ES-I3 (cell line): Measurements from ENCODE around the gene BICD1.

Experiments used
- H3K36me3 ChIP-seq: 2 replicates; pipeline ENCODE4 v1.6.1; 2013; ENCODE audit warnings: mild to moderate bottlenecking, low read length, control low read depth, moderate library complexity; ENCODE audit not compliant: insufficient read depth
- H3K4me1 ChIP-seq: 2 replicates; pipeline ENCODE4 v1.6.1; 2013; ENCODE audit warnings: mild to moderate bottlenecking, control low read depth, low read length; ENCODE audit not compliant: insufficient read depth
- H3K9ac ChIP-seq: 2 replicates; pipeline ENCODE4 v1.6.1; 2013; ENCODE audit warnings: low read depth, mild to moderate bottlenecking, low read length, moderate library complexity
- H3K9me3 ChIP-seq: 2 replicates; pipeline ENCODE4 v1.6.1; 2013; ENCODE audit warnings: mild to moderate bottlenecking, low read length, moderate library complexity; ENCODE audit not compliant: control insufficient read depth, insufficient read depth

BICD1 gene

DNA sequence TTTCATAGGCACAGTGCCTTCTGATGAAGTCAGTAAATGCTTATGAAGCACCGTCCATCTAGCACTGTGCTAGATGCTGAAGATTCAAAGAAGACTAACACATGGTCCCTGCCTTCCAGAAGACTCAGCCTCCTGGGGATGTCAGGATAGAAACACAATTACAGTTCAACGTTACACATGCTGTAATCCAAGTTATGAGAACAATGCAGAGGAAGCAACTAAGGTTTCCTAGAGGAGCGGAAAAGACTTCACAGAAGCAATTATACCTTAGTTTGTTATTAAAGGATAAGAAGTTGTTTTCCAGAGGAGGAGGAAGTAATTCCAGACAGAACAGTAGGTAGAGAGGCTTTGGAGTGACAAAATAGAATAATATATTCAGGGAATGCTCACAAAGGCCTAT lies 225.8 kb downstream of the BICD1 start:
- Histone ChIP-seq H3K9ac (no peak overlapping the region), H3K9me3 (no peaks in the 10 kb centered on the region), H3K4me1 (no peaks in the 10 kb centered on the region; the same call in 1 of the 2 replicates), H3K36me3 (peaks cover 17% of the 10 kb centered on the region)

DNA sequence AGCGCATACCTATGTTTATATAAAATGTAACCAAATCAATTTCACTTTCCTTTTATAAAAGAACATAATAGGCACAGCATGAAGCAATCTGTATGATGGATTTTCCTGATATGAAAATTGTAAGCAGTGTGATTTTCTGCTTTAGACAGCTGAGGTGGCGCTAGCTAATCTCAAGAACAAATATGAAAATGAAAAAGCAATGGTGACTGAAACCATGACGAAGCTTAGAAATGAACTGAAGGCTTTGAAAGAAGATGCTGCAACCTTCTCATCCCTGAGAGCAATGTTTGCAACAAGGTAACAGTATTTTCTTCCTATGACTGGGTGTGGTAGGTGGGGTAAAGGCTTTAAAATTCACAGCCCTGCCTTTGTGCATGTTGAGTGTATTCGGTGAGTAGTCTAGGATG lies 227.7 kb downstream of the BICD1 start:
- peaks cover 9% of the 10 kb centered on the region for H3K36me3 ChIP-seq
- H3K9me3 ChIP-seq: no peaks in the 10 kb centered on the region
- H3K9ac ChIP-seq: no peak overlapping the region
- no peaks in the 10 kb centered on the region; the same call in 1 of the 2 replicates for H3K4me1 ChIP-seq

DNA sequence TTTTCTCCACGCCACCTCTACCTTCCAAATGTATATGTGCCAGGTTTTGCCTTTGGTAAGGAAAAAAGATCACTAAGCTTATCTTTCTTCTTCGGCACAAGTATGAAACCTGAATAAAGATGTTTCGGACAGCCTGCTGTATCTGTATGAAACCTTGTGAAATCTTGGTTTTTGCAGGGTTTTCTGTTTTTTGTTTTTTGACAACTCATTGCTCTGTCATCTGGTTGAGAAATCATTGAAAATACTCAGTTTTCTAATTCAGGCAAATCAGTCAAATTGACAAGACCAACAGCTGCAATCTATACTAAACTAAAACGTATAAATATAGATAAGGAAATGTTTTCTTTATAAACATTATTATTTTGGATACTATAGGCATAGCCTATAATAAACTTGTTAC lies 229.6 kb downstream of the BICD1 start:
- no peaks in the 10 kb centered on the region for H3K9me3 ChIP-seq
- H3K4me1 ChIP-seq: no peaks in the 10 kb centered on the region; the same call in 1 of the 2 replicates
- peaks cover 9% of the 10 kb centered on the region for H3K36me3 ChIP-seq
- no peak overlapping the region for H3K9ac ChIP-seq

DNA sequence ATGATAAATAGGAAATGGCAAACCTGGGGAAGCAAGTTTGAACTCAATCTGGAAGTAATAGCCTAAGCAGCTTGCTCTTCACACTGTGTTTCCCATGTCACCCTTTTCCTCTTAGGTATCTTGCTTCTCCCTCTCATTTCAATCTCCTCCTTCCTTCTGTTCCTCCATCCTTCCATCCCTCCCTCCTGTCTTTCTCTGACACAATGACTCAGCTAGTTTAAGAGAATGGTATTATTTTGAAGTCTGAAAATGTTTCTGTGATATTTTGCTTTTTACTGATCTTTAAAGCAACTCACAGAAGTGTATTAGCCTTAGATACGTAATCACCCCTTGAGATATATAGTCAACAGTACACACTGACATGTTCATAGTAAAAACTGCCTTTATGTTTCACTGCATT lies 236.8 kb downstream of the BICD1 start:
- Histone ChIP-seq H3K9me3 (no peaks in the 10 kb centered on the region), H3K9ac (no peak overlapping the region), H3K36me3 (no peaks in the 10 kb centered on the region), H3K4me1 (no peaks in the 10 kb centered on the region)

DNA sequence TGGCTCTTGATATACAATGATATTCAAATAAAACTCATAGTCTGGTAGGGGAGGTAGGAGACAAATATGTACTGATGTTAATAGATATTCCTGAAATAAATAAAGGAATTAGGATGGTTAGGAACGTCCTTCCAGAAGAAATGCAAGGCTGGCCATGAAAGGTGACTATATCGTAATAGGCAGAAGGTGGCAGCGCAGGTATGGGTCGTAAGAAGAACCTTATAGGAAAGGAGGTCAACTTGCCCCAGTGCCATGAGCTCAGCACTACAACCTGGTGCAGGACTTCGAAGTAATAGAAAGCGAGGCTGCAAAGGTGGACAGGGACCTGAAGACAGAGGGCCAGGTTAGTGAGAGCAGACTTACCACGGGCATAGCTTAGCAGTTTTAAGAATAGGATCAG lies 237.4 kb downstream of the BICD1 start:
- no peak overlapping the region for H3K9ac ChIP-seq
- H3K36me3 ChIP-seq: no peaks in the 10 kb centered on the region
- no peaks in the 10 kb centered on the region for H3K9me3 ChIP-seq
- H3K4me1 ChIP-seq: no peaks in the 10 kb centered on the region

DNA sequence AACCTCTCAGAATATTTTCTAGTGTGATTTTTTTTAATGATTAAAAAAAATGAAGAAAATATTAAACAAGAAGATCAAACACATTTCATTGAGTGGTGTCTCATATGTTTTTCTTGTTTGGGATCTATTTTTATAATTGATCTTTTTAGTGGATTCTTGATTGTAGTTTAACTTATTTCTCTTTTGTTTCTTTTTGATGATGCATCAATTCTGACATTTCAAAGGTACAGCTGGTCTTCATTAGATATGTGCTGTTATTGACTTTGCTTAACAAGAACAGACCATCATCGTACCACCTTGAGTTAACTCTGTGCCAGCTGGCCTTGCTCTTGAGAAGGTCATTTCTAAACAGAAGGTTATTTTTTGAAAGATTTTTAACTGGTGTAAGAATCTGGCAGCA lies 246.9 kb downstream of the BICD1 start:
- H3K36me3 ChIP-seq: no peaks in the 10 kb centered on the region
- no peaks in the 10 kb centered on the region for H3K4me1 ChIP-seq
- H3K9ac ChIP-seq: no peak overlapping the region
- no peaks in the 10 kb centered on the region for H3K9me3 ChIP-seq

DNA sequence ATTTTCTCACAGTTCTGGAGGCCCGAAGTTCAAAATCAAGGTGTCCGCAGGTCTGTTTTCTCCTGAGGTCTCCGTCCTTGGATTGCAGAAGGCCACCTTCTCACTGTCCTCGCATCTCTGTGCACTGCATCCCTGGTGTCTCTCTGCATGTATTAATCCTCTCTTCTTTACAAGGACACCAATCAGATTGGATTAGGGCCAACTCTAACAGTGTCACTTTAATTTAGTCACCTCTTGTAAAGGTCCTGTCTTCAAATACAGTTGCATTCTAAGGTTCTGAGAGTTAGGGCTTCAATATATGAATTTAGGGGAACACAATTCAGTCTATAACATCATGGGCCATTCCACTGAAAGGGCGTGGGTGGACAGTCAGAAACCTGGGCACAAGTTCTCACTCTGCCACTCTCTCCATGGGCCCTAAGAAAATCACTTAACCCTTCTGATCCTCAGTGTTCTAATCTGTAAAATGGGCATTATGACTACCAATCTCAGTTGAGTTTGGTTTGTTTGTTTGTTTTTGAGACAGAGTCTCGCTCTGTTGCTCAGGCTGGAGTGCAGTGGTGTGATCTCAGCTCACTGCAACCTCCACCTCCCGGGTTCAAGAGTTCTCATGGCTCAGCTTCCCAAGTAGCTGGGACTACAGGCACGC lies 251.1 kb downstream of the BICD1 start:
- Histone ChIP-seq H3K9me3 (no peaks in the 10 kb centered on the region), H3K9ac (no peak overlapping the region), H3K4me1 (peaks cover 3% of the 10 kb centered on the region), H3K36me3 (no peaks in the 10 kb centered on the region)

DNA sequence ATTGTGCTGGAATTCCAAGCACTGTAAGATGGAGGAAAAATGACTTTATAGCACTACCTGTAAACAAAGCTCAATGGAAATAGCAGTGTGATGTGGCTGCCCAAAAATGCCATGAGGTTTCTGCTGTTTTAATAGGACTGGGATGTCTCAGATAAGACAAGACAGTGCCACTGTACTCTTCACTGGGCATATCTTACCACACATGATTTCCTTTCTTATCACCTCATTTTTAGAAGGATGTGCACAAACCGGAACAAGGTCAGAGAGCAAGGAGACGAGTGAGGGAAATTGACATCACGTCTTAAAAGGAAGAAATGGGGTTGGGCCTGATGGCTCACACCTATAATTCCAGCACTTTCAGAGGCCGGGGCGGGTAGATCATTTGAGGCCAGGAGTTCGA lies 254.3 kb downstream of the BICD1 start:
- H3K36me3 ChIP-seq: no peaks in the 10 kb centered on the region
- no peak overlapping the region for H3K9ac ChIP-seq
- H3K9me3 ChIP-seq: no peaks in the 10 kb centered on the region
- peaks cover 10% of the 10 kb centered on the region for H3K4me1 ChIP-seq

DNA sequence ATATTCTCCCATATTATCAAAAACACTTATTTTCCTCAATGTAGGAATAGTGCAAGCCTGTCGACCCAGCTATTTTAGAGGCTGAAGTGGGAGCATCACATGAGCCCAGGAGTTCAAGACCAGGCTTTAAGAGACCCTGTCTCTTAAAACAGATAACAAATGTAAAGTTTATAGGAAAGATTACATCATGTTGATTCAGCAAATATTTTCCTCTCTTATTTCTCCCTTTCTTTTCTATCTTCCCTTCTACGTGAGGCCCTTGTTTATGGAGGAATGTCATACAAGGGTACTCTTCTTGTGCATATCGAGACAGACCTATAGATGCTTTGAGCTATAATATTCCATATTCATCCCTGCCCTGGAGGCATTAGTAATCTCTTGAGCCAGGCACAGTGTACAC lies 256.2 kb downstream of the BICD1 start:
- H3K4me1 ChIP-seq: peaks cover 10% of the 10 kb centered on the region
- H3K36me3 ChIP-seq: no peaks in the 10 kb centered on the region
- H3K9ac ChIP-seq: no peak overlapping the region
- H3K9me3 ChIP-seq: no peaks in the 10 kb centered on the region

DNA sequence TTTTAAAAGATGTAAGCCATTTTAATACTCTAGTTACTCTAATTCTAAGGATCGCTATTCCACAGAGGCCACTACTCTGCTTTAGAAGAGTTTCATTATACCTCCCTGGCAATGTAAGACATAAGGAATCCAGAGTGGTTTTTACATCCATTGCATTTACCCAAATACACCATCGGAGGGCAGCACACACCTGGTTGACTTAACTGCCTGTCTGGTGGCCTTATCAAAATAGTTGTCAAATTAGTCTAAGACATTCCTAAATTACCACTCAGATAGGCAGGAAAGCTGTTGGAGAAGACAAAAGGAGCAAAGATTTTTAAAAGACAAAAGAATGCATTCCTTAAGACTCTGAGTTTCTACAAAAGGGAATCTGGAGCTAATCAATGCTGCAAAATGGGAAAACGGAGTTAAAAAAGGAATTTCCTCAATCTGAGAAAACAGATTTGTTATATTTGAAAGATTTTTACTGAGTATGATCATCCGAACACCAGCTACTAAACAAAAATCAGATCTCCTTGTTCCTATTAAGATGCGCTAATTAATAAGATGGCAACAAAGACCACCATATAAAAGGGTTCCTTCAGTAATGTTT lies 258.9 kb downstream of the BICD1 start:
- H3K36me3 ChIP-seq: no peaks in the 10 kb centered on the region; the same call in 1 of the 2 replicates
- peaks cover 10% of the 10 kb centered on the region for H3K4me1 ChIP-seq
- no peaks in the 10 kb centered on the region for H3K9me3 ChIP-seq
- no peak overlapping the region for H3K9ac ChIP-seq

DNA sequence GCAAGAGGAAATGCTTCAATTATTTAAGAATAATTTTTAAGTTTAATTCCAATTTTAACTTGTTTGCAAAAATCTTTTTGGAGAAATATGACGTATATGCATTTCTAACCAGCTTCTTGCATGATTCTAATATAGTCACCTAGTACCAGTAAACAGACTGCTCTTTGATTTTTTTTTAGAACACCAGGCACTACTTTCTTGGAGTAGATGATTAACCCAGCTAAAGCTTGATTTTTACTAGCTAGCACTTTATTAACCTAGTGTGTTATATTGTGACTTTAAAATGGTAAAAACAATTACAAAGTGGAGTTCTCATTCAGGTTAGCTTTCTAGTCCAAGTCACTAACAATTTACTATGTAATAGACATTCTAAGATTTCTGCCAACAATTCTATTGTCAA lies 260.1 kb downstream of the BICD1 start:
- Histone ChIP-seq H3K36me3 (no peaks in the 10 kb centered on the region; the same call in 1 of the 2 replicates), H3K4me1 (peaks cover 10% of the 10 kb centered on the region), H3K9ac (no peak overlapping the region), H3K9me3 (no peaks in the 10 kb centered on the region)

DNA sequence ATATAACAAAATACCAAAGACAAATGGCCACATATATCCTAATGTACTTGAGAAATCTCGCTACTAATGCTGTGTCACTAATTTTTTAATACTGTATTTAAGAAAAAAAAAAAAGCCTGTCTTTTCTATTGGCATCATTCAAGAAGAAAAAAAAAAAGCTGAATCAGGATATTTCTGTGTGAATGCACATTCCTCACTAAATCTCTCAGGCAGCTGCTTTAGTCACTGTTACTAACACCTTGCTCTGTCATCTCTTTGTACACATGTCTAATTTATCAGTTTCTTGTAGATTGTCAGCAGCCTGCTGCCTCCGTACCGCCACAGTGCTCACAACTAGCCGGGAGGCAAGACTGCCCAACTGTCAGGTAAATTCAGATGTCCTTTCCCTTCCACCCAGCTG lies 260.7 kb downstream of the BICD1 start:
- Histone ChIP-seq H3K9ac (no peak overlapping the region), H3K9me3 (no peaks in the 10 kb centered on the region)

DNA sequence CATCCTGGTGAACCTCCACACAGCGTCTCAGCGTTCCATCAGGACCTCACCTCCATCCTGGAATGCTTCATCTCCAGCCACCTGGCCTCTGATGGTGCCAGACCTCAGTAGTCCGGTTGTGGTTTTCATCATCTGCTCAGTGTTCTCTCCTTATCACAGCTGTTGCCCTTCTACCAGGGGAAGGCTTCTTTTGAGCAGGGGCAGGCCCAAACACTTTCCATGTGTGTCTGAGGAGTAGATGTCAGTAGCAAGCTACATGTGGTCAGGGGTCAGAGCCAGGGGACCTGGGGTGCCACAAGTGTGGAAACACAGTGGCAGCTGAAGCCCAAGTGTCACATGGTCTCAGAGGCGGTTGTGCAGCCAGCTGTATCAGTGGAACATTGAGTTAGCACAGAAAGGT lies 262.6 kb downstream of the BICD1 start:
- H3K4me1 ChIP-seq: peaks cover 3% of the 10 kb centered on the region; the same call in 1 of the 2 replicates
- no peaks in the 10 kb centered on the region; the same call in 1 of the 2 replicates for H3K36me3 ChIP-seq
- no peak overlapping the region for H3K9ac ChIP-seq
- no peaks in the 10 kb centered on the region for H3K9me3 ChIP-seq

More for the DNA sequence above, 260.7 kb downstream of the BICD1 start:
- Histone ChIP-seq H3K4me1 (peaks cover 10% of the 10 kb centered on the region), H3K36me3 (no peaks in the 10 kb centered on the region; the same call in 1 of the 2 replicates)

DNA sequence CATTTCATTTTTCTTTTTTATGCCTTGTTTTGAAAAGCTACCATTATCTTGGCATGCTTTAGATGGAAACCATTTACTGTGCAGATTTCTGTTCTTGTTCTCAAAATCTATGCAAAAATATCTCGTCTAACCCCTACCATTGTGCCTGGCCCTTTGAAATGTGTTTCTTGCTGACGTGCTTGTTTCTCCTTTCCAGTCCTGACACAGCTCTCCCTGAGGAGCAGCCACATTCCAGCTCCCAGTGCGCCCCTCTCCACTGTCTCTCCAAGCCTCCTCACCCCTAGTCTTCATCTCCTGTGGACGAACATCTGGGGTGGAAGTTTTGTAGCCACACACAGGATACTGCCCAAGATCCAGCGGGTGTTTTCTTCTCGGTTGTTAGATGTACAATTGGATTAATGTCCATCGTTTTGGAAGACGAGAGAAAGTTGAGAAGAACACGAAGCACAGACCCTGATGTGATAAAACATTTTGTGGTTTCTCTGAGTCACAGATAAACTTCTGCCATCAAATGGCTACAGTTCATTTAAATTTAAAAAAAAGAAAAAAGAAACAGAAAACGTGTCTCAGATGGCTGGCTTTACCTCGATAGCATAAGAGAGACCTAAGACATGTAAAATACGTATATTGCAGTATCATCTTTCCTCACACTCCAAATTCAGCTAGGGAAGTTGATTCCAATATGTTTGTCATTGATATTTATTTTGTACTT lies 270.9 kb downstream of the BICD1 start:
- H3K4me1 ChIP-seq: peaks cover 16% of the 10 kb centered on the region
- H3K36me3 ChIP-seq: no peaks in the 10 kb centered on the region
- H3K9ac ChIP-seq: no peak overlapping the region
- no peaks in the 10 kb centered on the region for H3K9me3 ChIP-seq

DNA sequence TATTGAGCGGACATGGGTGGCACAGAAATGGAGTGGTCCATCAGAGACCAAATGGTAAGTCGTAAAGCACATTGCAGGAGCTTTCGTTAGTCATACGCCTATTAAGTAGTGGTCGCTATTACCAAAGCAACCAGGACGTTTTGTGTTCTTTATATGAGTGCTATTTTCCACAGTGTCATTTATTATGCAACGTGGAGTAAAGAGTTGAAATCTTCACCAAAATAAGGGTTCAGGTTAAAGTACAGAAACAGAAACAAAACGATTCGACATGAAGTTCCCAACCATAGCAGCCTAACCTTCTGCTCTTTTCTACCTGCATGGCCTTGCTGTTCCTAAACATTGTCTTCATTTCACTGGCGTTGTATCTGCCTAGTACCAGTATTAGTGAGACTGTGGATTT lies 272.6 kb downstream of the BICD1 start:
- Histone ChIP-seq H3K9ac (no peak overlapping the region), H3K9me3 (no peaks in the 10 kb centered on the region), H3K4me1 (peaks cover 16% of the 10 kb centered on the region), H3K36me3 (no peaks in the 10 kb centered on the region)
